ENCODE results near the gene ADCK1.
"Not testable (repeated sequence)": the region's sequence is repeated elsewhere in the genome, so short reads cannot be mapped to it uniquely, and the experiment has no call there.

The ADCK1 gene

DNA sequence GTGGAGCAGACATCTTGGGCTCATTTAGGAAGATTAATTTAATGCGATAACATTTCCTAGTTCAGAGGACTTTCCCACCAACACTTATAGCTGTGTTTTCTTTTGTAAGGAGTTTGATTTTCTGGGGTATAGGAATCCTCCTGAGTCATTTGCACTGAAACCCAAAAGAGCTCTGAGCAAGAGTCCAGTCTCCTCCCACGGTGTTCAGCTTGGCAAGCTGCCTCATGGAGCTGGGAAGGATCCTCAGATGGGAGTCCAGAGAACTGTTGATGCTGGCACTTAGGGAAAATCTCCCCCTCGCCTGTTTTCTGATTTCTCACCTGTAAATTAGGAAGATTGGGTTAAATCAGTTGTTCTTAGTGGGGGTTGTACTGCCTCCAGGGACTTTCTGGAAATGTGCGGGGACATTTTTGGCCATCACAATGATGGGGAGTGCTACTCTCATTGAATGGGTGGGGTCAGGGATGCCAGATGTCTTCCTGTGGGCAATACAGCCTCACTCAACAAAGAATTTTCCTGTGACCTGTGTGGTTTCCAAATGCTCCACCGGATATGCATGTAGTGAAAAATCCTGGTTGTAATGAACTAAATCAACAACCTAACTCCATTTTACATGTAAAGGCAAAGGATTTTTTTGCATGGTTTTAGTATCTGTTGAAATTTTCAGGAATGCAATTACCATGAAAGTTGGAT is 150.6 kb downstream of the ADCK1 start:
- no peak for DNase-seq (ENCODE audit: low read depth)

DNA sequence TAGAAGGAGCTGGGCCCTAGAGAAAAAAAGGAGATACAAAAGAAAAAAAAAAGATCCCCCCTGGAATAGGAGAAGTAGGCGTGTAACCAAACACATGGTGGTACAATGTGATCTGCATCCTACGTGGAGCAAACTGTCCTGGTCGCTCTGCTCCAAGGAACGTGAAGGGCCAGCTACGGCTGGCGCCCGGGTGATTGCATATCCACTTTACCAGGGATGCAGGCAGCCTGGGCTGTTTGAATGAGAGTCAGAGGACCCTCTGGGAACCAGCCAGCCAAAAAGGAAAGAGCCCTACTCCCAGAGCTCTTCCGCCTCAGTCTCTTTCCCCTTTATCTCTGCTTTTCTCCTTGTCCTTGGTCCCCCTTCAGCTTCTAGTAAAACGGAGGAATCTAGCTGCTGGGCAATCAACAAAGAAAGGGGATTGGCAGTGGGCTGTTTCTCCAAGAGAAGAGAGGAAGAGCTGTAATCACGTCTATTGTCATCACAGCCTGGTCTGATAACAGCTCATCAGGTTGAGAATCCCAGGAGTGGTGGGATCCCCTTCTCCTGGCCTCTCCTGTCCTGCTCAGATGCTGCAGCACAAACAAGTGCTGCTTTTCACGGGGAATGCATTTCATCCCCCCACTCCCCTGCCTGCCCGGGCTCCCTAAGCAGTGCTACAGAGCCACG is 156.0 kb downstream of the ADCK1 start:
- DNase-seq (ENCODE audit: low read depth) = no peak

DNA sequence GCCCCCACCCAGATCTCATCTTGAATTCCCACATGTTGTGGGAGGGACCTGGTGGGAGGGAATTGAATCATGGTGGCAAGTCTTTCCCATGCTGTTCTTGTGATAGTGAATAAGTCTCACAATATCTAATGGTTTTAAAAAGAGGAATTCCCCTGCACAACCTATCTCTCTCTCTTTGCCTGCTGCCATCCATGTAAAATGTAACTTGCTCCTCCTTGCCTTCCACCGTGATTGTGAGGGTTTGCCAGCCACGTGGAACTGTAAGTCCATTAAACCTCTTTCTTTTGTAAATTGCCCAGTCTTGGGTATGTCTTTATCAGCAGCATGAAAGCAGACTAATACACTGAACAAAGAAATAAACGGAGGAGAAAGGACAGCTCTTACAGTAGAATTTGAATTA is 159.8 kb downstream of the ADCK1 start:
- DNase-seq (ENCODE audit: low read depth) = not testable (repeated sequence)

DNA sequence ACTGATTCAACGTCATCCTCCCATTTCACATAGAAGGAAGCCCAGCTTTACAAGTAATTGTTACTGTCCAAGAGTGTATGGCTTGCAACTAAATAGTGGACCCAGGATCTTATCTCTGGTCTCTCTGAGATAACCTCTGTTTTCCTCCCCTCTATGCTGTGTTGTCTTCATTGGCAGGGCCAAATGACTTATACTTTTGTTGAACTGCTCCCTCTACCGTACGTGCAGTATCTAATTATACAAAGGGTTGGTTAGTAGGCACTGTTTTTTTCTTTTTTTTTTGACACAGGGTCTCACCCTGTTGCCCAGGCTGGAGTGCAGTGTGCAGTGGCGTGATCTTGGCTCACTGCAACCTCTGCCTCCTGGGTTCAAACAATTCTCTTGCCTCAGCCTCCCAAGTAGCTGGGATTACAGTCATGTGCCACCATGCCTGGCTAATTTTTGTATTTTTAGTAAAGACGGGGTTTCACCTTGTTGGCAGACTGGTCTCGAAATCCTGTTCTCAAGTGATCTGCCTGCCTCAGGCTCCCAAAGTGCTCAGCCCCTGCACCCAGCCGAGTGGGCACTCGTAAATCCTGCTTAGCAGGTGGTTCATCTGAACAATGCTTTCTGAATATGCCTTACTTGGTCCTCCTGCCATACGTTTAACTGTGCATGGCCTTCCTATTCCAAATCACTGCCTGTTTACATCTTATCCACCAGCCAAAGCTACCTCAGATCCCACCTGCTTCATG is 162.1 kb downstream of the ADCK1 start:
- no peak for DNase-seq (ENCODE audit: low read depth)

DNA sequence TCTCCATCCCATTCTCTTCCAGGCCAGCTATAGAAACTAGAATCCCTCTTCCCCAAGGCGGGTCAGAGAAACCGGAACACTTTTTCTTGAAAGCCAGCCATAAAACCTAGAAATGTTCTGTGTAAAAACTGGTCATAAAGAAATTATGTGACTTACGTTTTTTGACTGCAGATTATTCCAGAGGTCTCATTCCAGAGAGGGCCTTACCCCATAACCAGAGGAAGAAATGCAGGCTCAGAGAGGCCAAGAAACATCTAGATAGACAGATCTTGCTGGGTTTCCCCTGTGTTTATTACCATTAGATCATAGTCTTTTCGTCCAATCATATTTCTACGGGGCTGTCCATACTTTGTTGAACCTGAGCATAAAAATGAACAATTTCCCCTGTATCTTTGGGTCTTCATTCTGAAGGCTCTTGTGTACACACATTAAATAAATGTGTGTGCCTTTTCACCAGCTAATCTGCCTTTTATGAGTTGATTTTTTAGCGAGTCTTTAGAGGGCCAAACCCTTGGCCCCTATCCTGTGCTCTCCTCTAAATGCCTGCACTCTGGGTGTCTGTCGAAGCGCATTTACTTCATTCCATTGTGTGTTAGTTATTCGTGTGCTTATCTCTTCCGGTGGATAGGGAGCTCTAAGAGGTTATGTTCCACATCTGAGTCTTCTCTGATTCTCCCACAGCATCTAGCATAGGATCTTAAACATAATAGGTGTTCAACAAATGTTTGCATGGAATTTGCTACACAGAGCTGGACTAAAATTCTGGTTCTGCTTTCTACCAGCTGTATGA is 163.0 kb downstream of the ADCK1 start:
- no peak for DNase-seq (ENCODE audit: low read depth)

DNA sequence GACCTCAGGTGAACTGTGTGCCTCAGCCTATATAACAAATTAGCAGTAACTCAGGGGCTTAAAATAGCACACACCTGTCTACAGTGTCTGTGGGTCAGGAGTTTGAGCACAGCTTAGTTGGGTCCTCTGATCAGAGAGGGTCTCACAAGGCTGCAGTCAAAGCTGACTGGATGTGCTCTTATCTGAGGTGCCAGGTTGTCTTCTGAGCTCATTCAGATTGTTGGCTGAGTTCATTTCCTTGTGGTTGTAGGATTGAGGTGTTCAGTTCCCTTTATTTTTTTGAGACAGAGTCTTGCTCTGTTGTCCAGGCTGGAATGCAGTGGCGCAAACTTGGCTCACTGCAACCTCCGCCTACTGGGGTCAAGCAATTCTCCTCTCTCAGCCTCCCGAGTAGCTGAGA is 164.7 kb downstream of the ADCK1 start:
- DNase-seq (ENCODE audit: low read depth) = no peak

DNA sequence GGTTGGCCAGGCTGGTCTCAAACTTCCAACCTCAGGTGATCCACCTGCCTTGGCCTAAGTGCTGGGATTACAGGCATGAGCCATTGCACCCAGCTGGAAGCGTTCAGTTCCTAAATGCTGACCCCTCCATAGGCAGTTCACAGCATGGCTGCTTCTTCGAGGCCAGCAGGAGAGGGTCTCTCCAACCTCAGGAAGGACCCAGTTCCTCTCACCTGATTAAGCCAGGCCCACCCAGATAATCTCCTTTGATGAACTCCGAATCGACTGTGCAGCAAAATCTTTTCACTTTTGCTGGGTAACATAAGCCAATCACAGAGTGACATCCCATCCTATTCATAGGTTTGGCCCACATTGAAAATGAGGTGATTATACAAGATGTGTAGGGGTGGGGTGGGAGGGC is 165.1 kb downstream of the ADCK1 start:
- DNase-seq (ENCODE audit: low read depth) = no peak

DNA sequence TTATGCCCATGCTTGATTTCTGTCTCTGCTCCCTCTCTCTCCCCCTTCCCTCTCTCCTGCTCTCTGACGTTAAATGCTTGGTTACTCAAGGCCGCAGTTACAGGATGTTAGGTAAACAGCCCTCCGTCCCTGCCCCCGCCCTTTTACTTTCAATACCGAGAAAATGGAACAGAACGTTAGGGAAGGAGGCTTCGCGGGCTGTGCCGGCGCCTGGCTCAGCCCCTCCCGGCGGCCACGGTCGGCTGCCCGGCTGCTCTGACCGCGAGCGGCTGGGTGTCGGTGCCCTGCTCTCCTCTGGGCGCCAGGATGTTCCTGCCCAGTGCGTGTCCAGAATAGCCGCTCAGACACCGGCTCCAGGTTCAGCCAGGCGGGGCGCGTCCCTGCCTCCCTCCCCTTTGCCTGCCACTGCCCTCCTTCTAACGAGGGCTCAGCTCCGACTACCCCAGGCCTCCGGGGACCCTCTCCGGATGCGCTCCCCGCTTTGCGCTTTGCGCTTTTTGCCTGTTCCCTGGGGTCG is 166.1 kb downstream of the ADCK1 start:
- no peak for DNase-seq (ENCODE audit: low read depth)

DNA sequence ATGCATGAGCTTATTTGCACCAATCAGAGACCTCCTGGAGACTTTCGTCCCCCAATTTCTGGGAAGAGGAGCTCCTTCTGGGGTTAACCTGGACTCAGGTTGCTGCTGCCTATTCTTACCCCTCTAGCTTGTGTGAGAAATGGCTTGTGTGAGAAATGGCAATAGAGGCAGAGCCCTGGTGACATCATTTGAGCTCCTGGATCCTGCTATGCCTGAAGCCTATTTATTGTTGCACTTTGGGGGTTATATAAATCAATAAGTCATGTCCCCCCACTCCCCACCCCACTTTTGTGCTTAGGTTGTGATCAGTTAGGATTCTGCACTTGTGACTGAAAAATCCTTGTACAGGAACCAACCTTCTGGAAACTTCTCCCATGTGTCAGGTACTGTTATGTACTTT is 167.2 kb downstream of the ADCK1 start:
- DNase-seq (ENCODE audit: low read depth) = no peak

DNA sequence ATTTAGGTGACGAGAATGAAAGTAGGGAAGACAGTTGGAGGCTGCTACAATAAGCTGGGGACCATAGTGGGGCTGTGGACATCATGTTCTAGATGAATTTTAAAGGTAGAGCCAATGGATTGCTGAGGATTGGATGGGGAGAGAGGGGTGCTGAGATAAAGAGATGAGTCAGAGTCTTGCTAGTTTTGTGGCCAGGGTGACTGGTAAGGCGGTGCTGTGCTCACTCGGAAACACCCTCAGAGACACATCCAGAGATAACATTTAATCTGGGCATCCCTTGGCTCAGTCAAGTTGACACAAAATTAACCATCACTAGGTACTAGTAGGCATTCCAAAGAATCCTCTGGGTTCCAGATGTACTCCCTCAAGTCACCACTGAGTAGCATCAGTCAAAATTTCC is 170.7 kb downstream of the ADCK1 start:
- no peak for DNase-seq (ENCODE audit: low read depth)

DNA sequence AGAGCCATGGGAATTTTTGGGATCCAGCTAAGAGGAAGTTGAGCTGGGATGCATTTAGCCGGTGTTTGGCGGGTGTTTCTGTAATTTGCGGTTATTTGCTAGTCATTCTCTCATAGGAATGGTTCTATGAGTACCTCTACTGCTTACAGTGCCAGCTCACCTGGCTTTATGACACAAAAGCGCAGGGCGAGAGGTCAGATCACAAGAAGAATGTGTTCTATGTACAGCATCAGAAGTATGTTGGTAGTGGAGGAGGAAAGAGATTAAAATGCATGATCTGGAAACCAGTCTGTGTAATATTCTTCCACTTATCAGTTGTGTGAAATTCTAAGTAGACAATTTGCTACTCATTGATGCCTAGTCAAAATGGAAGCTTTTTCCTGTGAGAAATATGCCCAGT is 173.3 kb downstream of the ADCK1 start:
- no peak for DNase-seq (ENCODE audit: low read depth)

DNA sequence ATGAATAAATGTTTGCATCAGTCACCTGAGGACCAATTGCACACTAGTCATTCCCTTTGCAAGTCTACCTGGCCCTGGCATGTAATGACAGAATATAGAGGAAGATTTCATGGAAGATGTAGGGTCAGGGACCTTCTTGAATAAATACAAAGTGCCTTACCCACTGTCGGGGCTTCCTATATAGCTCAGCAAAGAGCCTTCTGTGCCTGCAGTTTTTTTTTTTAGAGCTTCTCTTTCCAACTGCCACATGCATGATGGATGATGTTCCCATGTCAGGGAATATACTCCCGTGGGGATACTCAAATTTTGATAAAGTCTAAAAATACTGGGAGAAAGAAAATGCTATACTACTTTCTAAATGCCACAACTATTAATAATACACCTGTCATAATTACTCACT is 176.7 kb downstream of the ADCK1 start:
- DNase-seq (ENCODE audit: low read depth) = no peak

DNA sequence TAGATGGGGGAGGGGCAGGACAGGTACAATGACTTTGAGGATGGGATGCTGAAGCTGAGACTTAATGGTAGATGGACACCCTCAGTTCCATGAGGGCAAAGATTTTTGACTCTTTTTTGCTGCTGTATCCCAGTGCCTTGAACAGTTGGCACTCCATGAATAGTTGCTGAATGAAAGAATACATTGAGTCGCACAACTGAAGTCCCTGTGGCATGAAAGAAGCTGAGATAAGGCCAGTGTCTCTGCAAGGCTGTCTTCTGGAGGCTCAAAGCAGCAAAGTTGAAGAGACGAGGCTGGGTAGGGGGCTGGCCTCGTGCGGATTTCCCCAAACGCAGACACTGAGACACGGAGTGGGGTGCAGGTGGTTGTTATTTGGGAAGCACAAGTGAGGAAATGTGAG is 179.3 kb downstream of the ADCK1 start:
- DNase-seq (ENCODE audit: low read depth) = no peak

DNA sequence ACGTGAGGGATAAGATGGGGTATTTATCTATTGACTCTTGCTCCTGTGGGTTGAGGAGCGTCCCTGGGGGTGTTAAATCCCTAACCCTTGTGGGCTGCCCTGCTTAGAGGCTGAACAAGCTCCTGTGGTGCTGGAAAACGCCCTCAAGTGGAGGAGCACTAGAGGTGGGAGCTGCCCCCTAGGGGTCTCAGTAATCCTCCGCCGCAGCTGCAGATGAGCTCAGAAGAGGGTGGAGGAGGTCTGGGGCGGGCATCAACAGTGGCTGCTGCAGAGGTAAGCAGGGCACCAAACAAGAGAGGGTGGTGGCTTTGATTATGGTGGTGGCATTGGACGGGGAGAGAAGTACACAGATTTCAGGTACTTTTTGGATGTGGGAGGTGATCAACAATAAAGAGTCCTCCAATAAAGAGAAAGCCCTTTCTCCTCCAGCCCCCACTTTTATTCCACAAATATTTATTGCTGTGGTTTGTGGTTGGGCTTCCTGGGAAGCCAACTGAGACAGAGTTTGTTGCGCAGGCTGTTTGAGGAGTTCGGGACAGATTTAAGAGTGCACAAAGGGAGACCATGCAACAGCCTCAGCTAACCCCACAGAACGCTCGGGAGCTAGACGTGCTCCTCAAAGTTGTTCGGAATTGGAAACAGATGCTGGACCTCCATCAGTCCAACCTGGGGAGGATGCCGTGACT is 179.9 kb downstream of the ADCK1 start:
- no peak for DNase-seq (ENCODE audit: low read depth)

DNA sequence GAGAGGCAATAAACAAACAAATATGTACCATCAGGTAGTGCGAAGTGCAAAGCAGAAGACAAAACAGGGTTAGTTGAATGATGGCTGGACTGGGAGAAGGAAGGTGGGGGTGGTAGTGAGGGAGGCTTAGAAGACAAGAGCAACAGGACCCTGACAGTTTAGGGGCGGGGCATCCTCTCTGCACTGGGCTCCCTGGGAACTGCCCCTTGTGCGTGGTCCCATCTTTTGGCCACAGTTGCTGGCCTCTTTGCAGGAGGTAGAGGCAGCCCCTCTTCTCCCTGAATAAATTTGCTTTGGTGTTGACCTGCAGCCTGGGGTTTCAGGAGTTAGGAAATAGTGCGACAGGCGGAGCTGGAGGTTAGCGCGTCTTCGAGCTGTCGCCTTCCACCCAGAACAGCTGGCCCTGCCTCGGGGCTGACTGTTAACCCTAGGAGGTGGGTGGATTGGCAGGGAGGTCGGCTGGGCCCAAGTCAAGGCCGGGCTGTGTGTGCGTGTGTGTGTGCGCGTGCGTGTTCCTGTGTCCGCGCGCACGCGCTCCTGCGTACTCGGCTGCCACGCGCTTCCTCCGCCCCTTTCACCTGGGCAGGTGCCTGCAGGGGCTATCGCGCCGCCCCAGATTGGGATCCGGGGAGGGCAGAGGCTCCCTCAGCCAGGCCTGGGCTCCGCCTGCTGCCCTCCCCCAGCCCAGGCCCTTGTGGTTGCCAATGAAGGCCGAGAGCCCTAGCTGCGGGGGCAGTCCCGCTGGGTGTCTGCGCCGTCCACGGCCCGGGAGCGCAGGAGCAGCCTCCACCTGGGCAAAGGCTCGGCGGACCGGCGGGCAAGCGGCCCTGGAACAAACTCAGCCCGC is 180.8 kb downstream of the ADCK1 start:
- no peak for DNase-seq (ENCODE audit: low read depth)

Measured in stimulated activated CD4-positive, alpha-beta T cell treated with anti-CD3 and anti-CD28 coated beads, Interleukin-2, amount 100 ng/mL, for 4 hours (primary cell).